Fibroblast of the aortic adventitia (primary cell): ENCODE results near the gene C3orf18. TPM values are rescaled to one million over a fixed set of nuclear protein-coding genes. Genes with fewer than 3 reads are reported as not detected.

ENCODE experiments used
- DNase-seq: peaks from one replicate; pipeline ENCODE4 v3.0.0-alpha.2; 2010; ENCODE audit warnings: low read depth
- H3K4me3 ChIP-seq: 2 replicates; pipeline ENCODE4 v1.5.1; 2011; ENCODE audit warnings: low read depth, mild to moderate bottlenecking, control low read depth, low read length, moderate library complexity
- CTCF ChIP-seq: IDR thresholded peaks from 2 replicates; pipeline ENCODE4 v1.5.1; 2011; ENCODE audit warnings: mild to moderate bottlenecking, low read length, control low read depth, inconsistent platforms; ENCODE audit not compliant: insufficient read depth
- total RNA-seq: library from RNA; depleted of rRNA; stranded (reverse); fragments of >200 nt; gene quantifications from 2 replicates; pipeline ENCODE4 v1.2.3, GENCODE V29; 2012; ENCODE audit warnings: low replicate concordance

The C3orf18 gene
- total RNA-seq, 1 donor = 13.3 TPM

GRCh38 chr3:50512131-50512530 lies 55.4 kb downstream of the C3orf18 start:
- no peak for DNase-seq
- no peak overlapping the region for H3K4me3 ChIP-seq
- no peak for TF ChIP-seq CTCF

- no peak overlapping the region for H3K4me3 ChIP-seq
- no peak for DNase-seq
- TF ChIP-seq CTCF = no peak
Measured at GRCh38 chr3:50510325-50510724, 57.2 kb downstream of the C3orf18 start.

DNA sequence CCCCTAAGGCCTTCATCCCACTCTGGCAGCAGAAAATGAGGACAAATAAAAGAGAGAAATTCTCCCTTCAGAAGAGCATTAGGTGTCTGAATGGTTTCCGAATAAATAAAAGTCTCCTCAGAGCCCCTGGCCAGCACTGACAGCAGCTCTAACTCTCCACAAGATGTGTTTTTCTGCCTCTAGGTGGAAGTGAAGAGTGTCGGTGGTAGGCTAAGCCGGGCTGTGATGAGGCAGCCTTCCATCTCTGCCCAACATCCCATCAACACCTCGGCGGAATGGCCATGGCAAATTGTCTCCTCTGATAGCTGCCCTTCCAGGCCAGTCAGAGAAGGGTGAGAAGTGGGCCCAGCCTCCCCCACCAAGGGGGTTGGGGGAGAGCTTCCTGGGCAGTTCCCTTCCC lies 57.8 kb downstream of the C3orf18 start:
- no peak overlapping the region for H3K4me3 ChIP-seq
- TF ChIP-seq CTCF = no peak

GRCh38 chr3:50508821-50509220 lies 58.7 kb downstream of the C3orf18 start:
- no peak for TF ChIP-seq CTCF
- no peak overlapping the region for H3K4me3 ChIP-seq
- DNase-seq = no peak

More for the DNA sequence above, 57.8 kb downstream of the C3orf18 start:
- no peak for DNase-seq

Other genes starting within 250 kb of the C3orf18 start
- 7.8 and 27.0 TPM in 2 replicates for gene HYAL2, start 245.0 kb downstream of the C3orf18 start, total RNA-seq
- gene TUSC2, start 239.5 kb downstream of the C3orf18 start, total RNA-seq = 11.9 and 15.5 TPM in 2 replicates
- gene RASSF1, start 226.9 kb downstream of the C3orf18 start, total RNA-seq = 20.4 and 45.7 TPM in 2 replicates
- gene ZMYND10, start 222.0 kb downstream of the C3orf18 start, total RNA-seq = 0.81 and 0.82 TPM in 2 replicates
- gene NPRL2, start 217.0 kb downstream of the C3orf18 start, total RNA-seq = 9.4 and 19.7 TPM in 2 replicates
- gene CYB561D2, start 216.9 kb downstream of the C3orf18 start, total RNA-seq = 12.2 and 15.8 TPM in 2 replicates
- 47.9 and 48.9 TPM in 2 replicates for gene TMEM115, start 208.2 kb downstream of the C3orf18 start, total RNA-seq
- gene CACNA2D2, start 64.1 kb downstream of the C3orf18 start, total RNA-seq = not detected in 2 replicates
- gene HEMK1, start 1.8 kb upstream of the C3orf18 start, total RNA-seq = 5.0 and 14.4 TPM in 2 replicates
- gene CISH, start 44.0 kb upstream of the C3orf18 start, total RNA-seq = 0.98 and 1.4 TPM in 2 replicates
- gene MAPKAPK3, start 49.4 kb upstream of the C3orf18 start, total RNA-seq = 16.0 and 55.2 TPM in 2 replicates
- gene DOCK3, start 107.2 kb upstream of the C3orf18 start, total RNA-seq = 0.36 and 0.41 TPM in 2 replicates